Measurements from ENCODE around the gene P2RY14.

The P2RY14 gene

DNA sequence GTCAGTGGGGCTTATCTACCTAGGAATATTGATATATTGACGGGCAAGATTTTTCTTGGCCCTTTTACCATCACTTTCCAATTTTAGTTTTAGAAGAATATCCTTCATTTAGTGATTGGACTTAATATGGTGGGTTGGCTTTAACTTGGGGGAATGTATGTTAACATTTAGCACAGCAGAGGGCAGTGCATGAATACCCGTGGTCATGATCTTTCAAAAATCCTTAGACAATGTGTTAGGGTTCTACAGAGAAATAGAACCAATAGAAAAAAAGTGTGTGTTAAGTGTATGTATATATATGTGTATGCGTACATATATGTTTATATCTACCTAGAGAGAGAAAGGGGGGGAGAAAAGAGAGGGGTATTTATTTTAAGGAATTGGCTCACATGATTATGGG lies 112.2 kb downstream of the P2RY14 start:
- H3K4me3 ChIP-seq (ENCODE audit: low read depth, low read length): no peak overlapping the region
- DNase-seq (ENCODE audit: low read depth): no peak
- in situ Hi-C loops (cut with HindIII; ENCODE audit: low sequenced_read_pairs): no loop called here
- TF ChIP-seq, protein P1, sequence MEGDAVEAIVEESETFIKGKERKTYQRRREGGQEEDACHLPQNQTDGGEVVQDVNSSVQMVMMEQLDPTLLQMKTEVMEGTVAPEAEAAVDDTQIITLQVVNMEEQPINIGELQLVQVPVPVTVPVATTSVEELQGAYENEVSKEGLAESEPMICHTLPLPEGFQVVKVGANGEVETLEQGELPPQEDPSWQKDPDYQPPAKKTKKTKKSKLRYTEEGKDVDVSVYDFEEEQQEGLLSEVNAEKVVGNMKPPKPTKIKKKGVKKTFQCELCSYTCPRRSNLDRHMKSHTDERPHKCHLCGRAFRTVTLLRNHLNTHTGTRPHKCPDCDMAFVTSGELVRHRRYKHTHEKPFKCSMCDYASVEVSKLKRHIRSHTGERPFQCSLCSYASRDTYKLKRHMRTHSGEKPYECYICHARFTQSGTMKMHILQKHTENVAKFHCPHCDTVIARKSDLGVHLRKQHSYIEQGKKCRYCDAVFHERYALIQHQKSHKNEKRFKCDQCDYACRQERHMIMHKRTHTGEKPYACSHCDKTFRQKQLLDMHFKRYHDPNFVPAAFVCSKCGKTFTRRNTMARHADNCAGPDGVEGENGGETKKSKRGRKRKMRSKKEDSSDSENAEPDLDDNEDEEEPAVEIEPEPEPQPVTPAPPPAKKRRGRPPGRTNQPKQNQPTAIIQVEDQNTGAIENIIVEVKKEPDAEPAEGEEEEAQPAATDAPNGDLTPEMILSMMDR (IDR thresholded peaks at IDR 0.05; ENCODE audit: low read depth, low read length, missing control alignments): no peak

- TF ChIP-seq, protein P1 (IDR thresholded peaks at IDR 0.05; ENCODE audit: low read depth, low read length, missing control alignments): no peak
- H3K4me3 ChIP-seq (ENCODE audit: low read depth, low read length): no peak overlapping the region
- no peak for DNase-seq (ENCODE audit: low read depth)
- in situ Hi-C loops (cut with HindIII; ENCODE audit: low sequenced_read_pairs): no loop called here
These were observed 113.1 kb downstream of the P2RY14 start for GRCh38 chr3:151165226-151165625.
